T-helper 2 cell treated with Interferon-gamma antibody and Interleukin-4, amounts not matched to agents 5 μg/mL and 100 μg/mL, for 36 hours (primary cell): ENCODE data around the gene WDR72.

Experiments used
- DNase-seq: peaks from one replicate; pipeline ENCODE4 v3.0.0; 2021; ENCODE audit warnings: low spot score
- H3K27ac Mint-ChIP-seq: one replicate; pipeline ENCODE4 v1.8.0; 2021; ENCODE audit warnings: mild to moderate bottlenecking, mixed read lengths
- H3K27me3 Mint-ChIP-seq: one replicate; pipeline ENCODE4 v1.8.0; 2021; ENCODE audit warnings: low read depth, mixed read lengths
- H3K36me3 Mint-ChIP-seq: one replicate; pipeline ENCODE4 v1.8.0; 2021; ENCODE audit warnings: low read depth, mixed read lengths
- H3K4me1 Mint-ChIP-seq: one replicate; pipeline ENCODE4 v1.8.0; 2021; ENCODE audit warnings: low read depth, mixed read lengths
- H3K4me3 Mint-ChIP-seq: one replicate; pipeline ENCODE4 v1.8.0; 2022; ENCODE audit warnings: mild to moderate bottlenecking, moderate library complexity, mixed read lengths
- H3K9me3 Mint-ChIP-seq: one replicate; pipeline ENCODE4 v1.8.0; 2021; ENCODE audit warnings: mixed read lengths

Gene WDR72

DNA sequence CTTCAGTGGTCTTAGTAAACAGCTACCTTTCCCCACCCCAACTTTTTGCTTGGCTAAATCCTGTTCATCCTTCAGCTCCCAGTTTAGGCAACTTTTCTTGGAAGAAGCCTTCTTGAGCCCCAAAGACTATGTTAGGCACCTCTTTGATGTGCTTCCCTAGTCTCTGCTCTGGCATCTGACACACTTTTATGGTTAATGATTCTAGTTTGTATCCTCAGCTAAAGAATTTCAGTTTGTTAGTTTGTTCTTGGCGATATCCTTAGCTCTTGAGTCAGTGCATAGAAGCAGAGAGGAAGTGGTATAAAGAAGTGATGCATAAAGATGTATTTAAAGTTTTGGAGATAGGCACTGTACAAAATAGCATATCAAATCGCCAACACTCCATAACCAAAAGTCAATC is 168.4 kb downstream of the WDR72 start:
- DNase-seq = no peak
- no peaks in the 10 kb centered on the region for H3K36me3 Mint-ChIP-seq
- no peaks in the 10 kb centered on the region for H3K9me3 Mint-ChIP-seq
- no peaks in the 10 kb centered on the region for H3K27me3 Mint-ChIP-seq
- H3K4me1 Mint-ChIP-seq = no peaks in the 10 kb centered on the region
- H3K27ac Mint-ChIP-seq = no peak overlapping the region
- no peak overlapping the region for H3K4me3 Mint-ChIP-seq

DNA sequence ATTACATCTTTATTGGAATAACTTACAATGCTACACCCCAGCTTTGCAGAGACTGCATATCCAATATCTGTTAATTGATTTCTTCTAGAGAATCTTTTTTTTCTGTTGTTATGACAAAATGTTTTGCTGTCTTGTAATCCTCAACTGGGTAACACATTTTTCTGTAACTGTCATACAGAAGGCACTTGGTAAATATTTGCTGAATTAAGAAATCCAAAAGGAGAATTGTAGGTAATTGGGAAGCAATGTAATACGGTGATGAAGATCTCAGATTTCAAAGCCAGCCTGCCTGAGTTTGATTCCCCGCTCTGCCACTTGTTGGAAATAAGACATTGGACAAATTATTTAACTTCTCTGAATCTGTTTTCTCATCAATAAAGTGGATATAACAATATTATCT is 169.1 kb downstream of the WDR72 start:
- H3K27me3 Mint-ChIP-seq = no peaks in the 10 kb centered on the region
- no peak overlapping the region for H3K4me3 Mint-ChIP-seq
- no peak overlapping the region for H3K27ac Mint-ChIP-seq
- no peaks in the 10 kb centered on the region for H3K36me3 Mint-ChIP-seq
- H3K4me1 Mint-ChIP-seq = no peaks in the 10 kb centered on the region
- H3K9me3 Mint-ChIP-seq = no peaks in the 10 kb centered on the region
- no peak for DNase-seq

DNA sequence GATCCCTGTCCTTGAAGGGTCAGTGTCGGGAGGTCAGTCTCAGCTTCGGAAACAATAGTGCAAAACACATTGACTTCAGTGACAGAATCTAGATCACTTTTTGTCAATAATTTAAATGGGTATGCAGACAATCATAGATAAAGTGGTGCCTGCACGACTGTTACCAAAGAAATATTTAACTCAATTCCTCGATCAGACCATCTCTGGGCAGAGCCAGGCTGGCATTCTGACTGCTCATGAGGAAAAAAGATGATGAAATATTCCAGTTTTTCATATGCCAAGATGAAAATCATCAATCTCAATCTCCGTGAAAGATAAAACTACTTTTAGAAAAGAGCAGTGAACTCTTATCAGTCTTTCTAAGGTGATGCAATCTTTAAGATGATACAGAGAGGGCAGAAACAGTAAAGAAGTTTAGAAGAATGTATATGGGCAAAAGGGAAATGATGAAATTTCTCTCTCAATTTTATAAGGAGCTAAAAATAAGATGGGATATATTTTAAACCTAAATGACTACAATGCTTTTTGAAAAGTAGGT is 169.9 kb downstream of the WDR72 start:
- Mint-ChIP-seq H3K4me3 (no peak overlapping the region), H3K4me1 (no peaks in the 10 kb centered on the region), H3K9me3 (no peaks in the 10 kb centered on the region), H3K27me3 (no peaks in the 10 kb centered on the region), H3K36me3 (no peaks in the 10 kb centered on the region), H3K27ac (no peak overlapping the region)
- DNase-seq = no peak

DNA sequence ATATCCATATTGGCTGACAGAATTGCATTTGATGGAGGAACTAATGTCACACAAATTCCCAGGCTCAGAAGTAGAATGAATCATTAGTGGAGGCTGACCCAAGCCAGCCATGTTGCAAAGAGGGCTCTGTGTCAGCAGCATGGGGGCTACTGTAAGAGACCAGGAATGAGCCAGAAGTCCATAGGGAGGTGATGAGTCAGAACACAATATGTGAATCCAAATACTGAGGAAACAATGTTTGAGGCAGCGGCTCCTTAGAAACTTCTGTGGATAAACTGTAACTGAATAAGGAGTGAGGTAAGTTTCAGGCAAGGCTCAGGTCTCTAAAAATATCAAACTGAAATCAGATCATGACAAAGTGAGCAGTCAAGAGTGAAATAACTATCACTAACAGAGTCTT is 170.7 kb downstream of the WDR72 start:
- H3K27ac Mint-ChIP-seq = no peak overlapping the region
- no peaks in the 10 kb centered on the region for H3K36me3 Mint-ChIP-seq
- no peak for DNase-seq
- H3K4me3 Mint-ChIP-seq = no peak overlapping the region
- no peaks in the 10 kb centered on the region for H3K9me3 Mint-ChIP-seq
- H3K4me1 Mint-ChIP-seq = no peaks in the 10 kb centered on the region
- no peaks in the 10 kb centered on the region for H3K27me3 Mint-ChIP-seq

GRCh38 chr15:53586799-53587198 is 172.7 kb downstream of the WDR72 start:
- no peaks in the 10 kb centered on the region for H3K36me3 Mint-ChIP-seq
- no peaks in the 10 kb centered on the region for H3K9me3 Mint-ChIP-seq
- H3K27me3 Mint-ChIP-seq = no peaks in the 10 kb centered on the region
- no peak overlapping the region for H3K4me3 Mint-ChIP-seq
- DNase-seq = peak; percentile 5
- H3K27ac Mint-ChIP-seq = no peak overlapping the region
- no peaks in the 10 kb centered on the region for H3K4me1 Mint-ChIP-seq

DNA sequence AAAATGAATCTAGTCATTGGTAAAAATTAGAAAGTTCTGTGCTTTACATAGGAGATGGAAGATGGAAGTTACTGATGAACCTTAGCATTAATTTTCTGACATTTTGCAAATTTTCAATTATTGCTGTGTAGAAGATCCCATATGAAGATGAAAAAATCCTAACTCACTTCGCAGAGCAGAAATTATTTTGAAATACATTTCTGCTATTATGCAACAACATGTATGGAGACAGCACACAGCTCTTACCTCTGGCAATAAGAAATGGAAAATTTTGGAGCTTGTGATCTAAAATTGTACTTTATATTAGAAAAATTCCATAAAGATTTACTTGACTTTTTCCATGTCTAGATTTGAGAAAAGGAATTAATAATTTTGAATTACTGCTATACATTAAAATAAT is 177.9 kb downstream of the WDR72 start:
- Mint-ChIP-seq H3K36me3 (no peaks in the 10 kb centered on the region), H3K27ac (no peak overlapping the region), H3K4me1 (no peaks in the 10 kb centered on the region), H3K4me3 (no peak overlapping the region), H3K9me3 (no peaks in the 10 kb centered on the region), H3K27me3 (no peaks in the 10 kb centered on the region)
- DNase-seq = no peak

GRCh38 chr15:53580366-53580765 is 179.1 kb downstream of the WDR72 start:
- Mint-ChIP-seq H3K27ac (no peak overlapping the region), H3K4me1 (no peaks in the 10 kb centered on the region), H3K4me3 (no peak overlapping the region), H3K27me3 (no peaks in the 10 kb centered on the region), H3K9me3 (no peaks in the 10 kb centered on the region), H3K36me3 (no peaks in the 10 kb centered on the region)
- no peak for DNase-seq

DNA sequence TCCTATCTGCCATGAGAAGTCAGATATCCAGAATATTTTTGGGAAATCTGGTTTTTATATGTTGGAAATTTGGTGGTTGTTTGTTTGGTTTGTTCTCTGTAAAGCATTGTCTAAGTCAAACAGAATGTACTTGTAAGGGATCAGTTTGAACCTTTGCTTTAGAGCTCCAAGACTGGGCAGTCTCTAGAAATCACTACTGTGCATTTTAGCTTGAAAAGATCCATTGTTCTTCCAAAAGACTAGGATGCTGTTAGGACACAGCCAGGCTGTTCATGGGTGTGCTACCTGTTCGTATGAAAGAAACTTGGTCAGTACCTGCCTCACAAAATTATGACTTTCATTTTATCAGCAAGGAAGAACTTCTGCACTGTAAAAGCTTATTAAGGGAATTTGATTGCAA is 182.6 kb downstream of the WDR72 start:
- Mint-ChIP-seq H3K27me3 (no peaks in the 10 kb centered on the region), H3K4me1 (no peaks in the 10 kb centered on the region), H3K4me3 (no peak overlapping the region), H3K27ac (no peak overlapping the region), H3K36me3 (no peaks in the 10 kb centered on the region), H3K9me3 (no peaks in the 10 kb centered on the region)
- no peak for DNase-seq

DNA sequence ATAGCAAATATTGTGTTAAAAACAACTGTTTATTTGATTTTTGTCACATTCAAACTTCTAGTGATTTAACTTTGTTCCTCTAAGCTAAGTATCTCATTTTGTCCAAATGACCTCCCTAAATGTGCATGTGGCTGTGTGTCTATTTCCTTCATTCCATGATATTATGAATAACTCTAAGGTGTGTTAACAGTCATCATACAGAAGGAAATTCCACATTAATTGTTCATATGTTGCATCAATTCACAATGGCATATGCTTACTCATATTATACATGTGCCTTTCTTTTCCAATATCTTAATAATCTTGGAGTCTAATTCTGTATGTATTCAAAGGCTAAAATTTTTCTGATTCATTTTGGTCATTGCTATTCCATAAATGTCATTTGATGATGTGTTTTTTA is 186.4 kb downstream of the WDR72 start:
- no peaks in the 10 kb centered on the region for H3K9me3 Mint-ChIP-seq
- no peak overlapping the region for H3K4me3 Mint-ChIP-seq
- no peak overlapping the region for H3K27ac Mint-ChIP-seq
- no peaks in the 10 kb centered on the region for H3K4me1 Mint-ChIP-seq
- H3K27me3 Mint-ChIP-seq = no peaks in the 10 kb centered on the region
- DNase-seq = no peak
- H3K36me3 Mint-ChIP-seq = no peaks in the 10 kb centered on the region

- no peaks in the 10 kb centered on the region for H3K4me1 Mint-ChIP-seq
- H3K9me3 Mint-ChIP-seq = no peaks in the 10 kb centered on the region
- no peak overlapping the region for H3K27ac Mint-ChIP-seq
- DNase-seq = no peak
- H3K27me3 Mint-ChIP-seq = no peaks in the 10 kb centered on the region
- H3K36me3 Mint-ChIP-seq = no peaks in the 10 kb centered on the region
- no peak overlapping the region for H3K4me3 Mint-ChIP-seq
Observed at GRCh38 chr15:53569751-53570480, 189.5 kb downstream of the WDR72 start.

DNA sequence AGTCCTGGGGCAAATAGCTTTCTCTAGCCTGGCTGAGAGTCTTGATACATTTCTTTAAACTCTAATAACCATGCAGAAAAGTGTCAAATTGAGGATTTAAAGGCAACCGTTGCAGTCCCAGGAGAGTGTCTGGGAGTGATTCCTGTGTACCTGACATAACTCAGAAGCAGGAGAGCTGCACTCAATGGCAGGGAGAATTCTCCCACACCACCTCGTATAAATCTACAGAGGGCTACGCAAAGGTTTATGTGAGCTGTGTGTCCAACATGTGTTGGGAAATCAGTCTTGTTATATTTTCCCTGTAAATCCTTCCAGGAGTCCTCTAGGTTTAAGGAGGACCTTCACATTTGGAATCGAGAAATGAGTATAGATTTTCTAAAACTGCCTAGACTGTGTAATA is 192.6 kb downstream of the WDR72 start:
- Mint-ChIP-seq H3K36me3 (no peaks in the 10 kb centered on the region), H3K27ac (no peak overlapping the region), H3K4me1 (no peaks in the 10 kb centered on the region), H3K9me3 (no peaks in the 10 kb centered on the region), H3K27me3 (no peaks in the 10 kb centered on the region), H3K4me3 (no peak overlapping the region)
- no peak for DNase-seq

DNA sequence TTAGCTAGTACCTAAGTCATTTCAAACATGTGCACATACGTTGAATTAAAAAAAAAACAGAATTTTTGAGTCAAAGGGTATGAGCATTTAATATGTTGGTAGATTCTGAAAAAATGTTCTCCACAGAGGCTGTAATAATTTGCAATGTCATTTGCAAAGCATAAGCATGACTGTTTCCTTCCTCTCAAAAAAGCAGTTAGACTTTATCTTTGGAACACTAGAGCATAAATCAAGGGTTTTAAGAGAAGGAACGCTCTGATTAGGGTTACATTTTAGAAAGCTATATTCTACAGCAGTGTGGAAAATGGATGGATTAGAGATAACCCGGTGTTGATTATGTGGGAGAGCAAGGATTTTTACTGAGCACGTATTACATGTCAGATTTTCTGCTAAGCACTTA is 193.7 kb downstream of the WDR72 start:
- no peaks in the 10 kb centered on the region for H3K9me3 Mint-ChIP-seq
- no peak overlapping the region for H3K27ac Mint-ChIP-seq
- no peaks in the 10 kb centered on the region for H3K4me1 Mint-ChIP-seq
- H3K27me3 Mint-ChIP-seq = no peaks in the 10 kb centered on the region
- H3K4me3 Mint-ChIP-seq = no peak overlapping the region
- DNase-seq = no peak
- H3K36me3 Mint-ChIP-seq = no peaks in the 10 kb centered on the region

- Mint-ChIP-seq H3K9me3 (no peaks in the 10 kb centered on the region), H3K27me3 (no peaks in the 10 kb centered on the region), H3K27ac (no peak overlapping the region), H3K4me3 (no peak overlapping the region), H3K36me3 (no peaks in the 10 kb centered on the region), H3K4me1 (no peaks in the 10 kb centered on the region)
- no peak for DNase-seq
Observed at GRCh38 chr15:53564647-53565046, 194.8 kb downstream of the WDR72 start.

DNA sequence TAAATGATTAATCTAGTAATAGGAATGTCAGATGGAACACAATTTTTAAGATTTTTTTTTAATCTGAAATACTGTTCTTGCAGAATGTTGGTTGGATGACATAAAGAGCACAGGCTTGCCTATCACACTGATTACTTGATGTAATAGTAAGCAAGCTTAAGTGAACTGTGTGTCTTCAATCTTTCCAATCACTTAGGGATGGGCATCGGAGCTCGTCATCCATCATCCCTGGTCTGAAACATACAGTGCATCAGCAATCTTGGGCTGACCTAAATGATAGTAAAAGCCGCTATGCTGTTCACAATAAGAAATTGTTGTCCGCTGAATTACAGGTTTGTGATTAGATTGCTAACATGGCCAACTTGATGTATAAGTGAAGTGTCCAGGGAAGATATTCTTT is 195.8 kb downstream of the WDR72 start:
- H3K27ac Mint-ChIP-seq = no peak overlapping the region
- H3K4me3 Mint-ChIP-seq = no peak overlapping the region
- H3K27me3 Mint-ChIP-seq = no peaks in the 10 kb centered on the region
- H3K9me3 Mint-ChIP-seq = no peaks in the 10 kb centered on the region
- H3K4me1 Mint-ChIP-seq = no peaks in the 10 kb centered on the region
- no peaks in the 10 kb centered on the region for H3K36me3 Mint-ChIP-seq
- DNase-seq = no peak
